Gastrocnemius medialis (tissue), 4 donors: ENCODE measurements around the gene CDKAL1. TPM values are rescaled to one million over a fixed set of nuclear protein-coding genes. Genes with fewer than 3 reads are reported as not detected.

ENCODE experiments used
- ATAC-seq, 2 donors: fragments of 150-250 bp; one replicate each; pipeline ENCODE4 v1.9.1; 2016
- DNase-seq, 2 donors: peaks; one replicate each; pipeline ENCODE4 v3.0.0-alpha.2; 2019
- H3K27ac ChIP-seq, 4 donors: fragments of 200-600 bp; sonication (generic); 1 replicate in 1 of 4; 2 replicates in 3 of 4; pipeline ENCODE4 v1.5.1; 2016 to 2018; ENCODE audit warnings: mild to moderate bottlenecking in 2 of 4, moderate library complexity in 1 of 4
- H3K27me3 ChIP-seq, 3 donors: fragments of 200-600 bp; sonication (generic) in 2 of 3; 1 replicate in 1 of 3; 2 replicates in 2 of 3; pipeline versions ENCODE4 v1.5.1 to v1.6.0; 2016 to 2019; ENCODE audit warnings: mild to moderate bottlenecking in 1 of 3, moderate library complexity in 1 of 3
- H3K36me3 ChIP-seq, 2 donors: fragments of 200-600 bp; sonication (generic) in 1 of 2; one replicate each; pipeline ENCODE4 v1.5.1; 2017 to 2018
- H3K4me1 ChIP-seq, 2 donors: fragments of 200-600 bp; sonication (generic) in 1 of 2; one replicate each; pipeline ENCODE4 v1.5.1; 2016 to 2017; ENCODE audit warnings: mild to moderate bottlenecking in 2 of 2
- H3K4me3 ChIP-seq, 4 donors: fragments of 200-600 bp; sonication (generic) in 3 of 4; 1 replicate in 1 of 4; 2 replicates in 3 of 4; pipeline ENCODE4 v1.5.1; 2016 to 2019; ENCODE audit warnings: mild to moderate bottlenecking in 2 of 4
- H3K9me3 ChIP-seq, 3 donors: fragments of 200-600 bp; sonication (generic) in 2 of 3; 1 replicate in 1 of 3; 2 replicates in 2 of 3; pipeline ENCODE4 v1.5.1; 2016 to 2019
- CTCF ChIP-seq, 5 experiments: fragments of 450-650 bp in 3 of 5; fragments of 200-600 bp in 2 of 5; sonication (generic) in 2 of 5; IDR thresholded peaks in 4 of 5; conservative IDR thresholded peaks in 1 of 5; 1 replicate in 4 of 5; 2 replicates in 1 of 5; pipeline ENCODE4 v1.5.1; 2016 to 2019; ENCODE audit warnings: antibody characterized with exemption in 5 of 5, mild to moderate bottlenecking in 3 of 5, moderate library complexity in 3 of 5
- POLR2A ChIP-seq, 2 donors: fragments of 450-650 bp; IDR thresholded peaks; one replicate each; pipeline ENCODE4 v1.6.1; 2017; ENCODE audit warnings: antibody characterized with exemption in 2 of 2, mild to moderate bottlenecking in 2 of 2, moderate library complexity in 2 of 2
- in situ Hi-C, 4 donors: fragments of 200-750 bp; cut with MboI; loops; one replicate each; pipeline versions ENCODE4 v1.15.0 to v1.8.0; 2017; ENCODE audit warnings: low sequenced_read_pairs in 4 of 4
- intact Hi-C: fragments of 100-400 bp; cut with DNase I; formaldehyde crosslinking; loops from one replicate; pipeline ENCODE4 v1.15.1; 2023; ENCODE audit warnings: low total_unique reads
- total RNA-seq, 4 donors: library from RNA; depleted of rRNA; stranded (reverse); fragments of >200 nt; gene quantifications; one replicate each; pipeline versions ENCODE4 v1.1.0 to v1.2.3, GENCODE V29; 2016

Gene CDKAL1
- total RNA-seq, 4 donors from 2014 or later, result 9.6 to 17.0 (median 11.4) TPM

- in situ Hi-C loops, result no loop called here
These were observed 41.6 kb downstream of the CDKAL1 start for GRCh38 chr6:20575704-20576451.

GRCh38 chr6:20577173-20577688 lies 43.0 kb downstream of the CDKAL1 start:
- in situ Hi-C loops, result no loop called here
- no peak overlapping the region for H3K27ac ChIP-seq

More at GRCh38 chr6:20575704-20576451, 41.6 kb downstream of the CDKAL1 start:
- intact Hi-C loops, result no loop called here
- H3K27ac ChIP-seq, result no peak overlapping the region
- TF ChIP-seq CTCF (IDR thresholded peaks at IDR 0.05 in 4 of 5, conservative IDR thresholded peaks at IDR 0.05 in 1 of 5), result no peak
- no peak for TF ChIP-seq POLR2A (IDR thresholded peaks at IDR 0.05)
- ATAC-seq, result no peak
- no peaks in the 10 kb centered on the region for H3K27me3 ChIP-seq
- DNase-seq, result no peak
- no peaks in the 10 kb centered on the region for H3K9me3 ChIP-seq
- H3K4me3 ChIP-seq, result no peak overlapping the region
- H3K4me1 ChIP-seq, result peaks cover 13 to 15% of the 10 kb centered on the region in 2 donors
- no peaks in the 10 kb centered on the region for H3K36me3 ChIP-seq

GRCh38 chr6:20581070-20581469 lies 46.8 kb downstream of the CDKAL1 start:
- intact Hi-C loops, result no loop called here
- no peak for ATAC-seq

More at GRCh38 chr6:20577173-20577688, 43.0 kb downstream of the CDKAL1 start:
- Histone ChIP-seq H3K36me3 (no peaks in the 10 kb centered on the region), H3K9me3 (no peaks in the 10 kb centered on the region), H3K4me3 (no peak overlapping the region), H3K27me3 (no peaks in the 10 kb centered on the region), H3K4me1 (peaks cover 12 to 13% of the 10 kb centered on the region in 2 donors)
- intact Hi-C loops, result no loop called here
- TF ChIP-seq POLR2A (IDR thresholded peaks at IDR 0.05) (no peak), CTCF (IDR thresholded peaks at IDR 0.05 in 4 of 5, conservative IDR thresholded peaks at IDR 0.05 in 1 of 5) (no peak)
- no peak for ATAC-seq
- no peak for DNase-seq

GRCh38 chr6:20582586-20583443 lies 48.6 kb downstream of the CDKAL1 start:
- intact Hi-C loops, result no loop called here
- H3K27ac ChIP-seq, result no peak overlapping the region
- in situ Hi-C loops, result no loop called here
- no peak for ATAC-seq
- peaks cover 0 to 5% of the 10 kb centered on the region in 2 donors for H3K4me1 ChIP-seq
- no peak overlapping the region for H3K4me3 ChIP-seq
- H3K9me3 ChIP-seq, result no peaks in the 10 kb centered on the region
- no peaks in the 10 kb centered on the region for H3K36me3 ChIP-seq
- H3K27me3 ChIP-seq, result no peaks in the 10 kb centered on the region
- TF ChIP-seq CTCF (IDR thresholded peaks at IDR 0.05 in 4 of 5, conservative IDR thresholded peaks at IDR 0.05 in 1 of 5), result no peak
- TF ChIP-seq POLR2A (IDR thresholded peaks at IDR 0.05), result no peak
- DNase-seq, result no peak

More at GRCh38 chr6:20581070-20581469, 46.8 kb downstream of the CDKAL1 start:
- H3K27ac ChIP-seq, result no peak overlapping the region
- no peaks in the 10 kb centered on the region for H3K36me3 ChIP-seq
- peaks cover 0 to 10% of the 10 kb centered on the region in 2 donors for H3K4me1 ChIP-seq
- H3K4me3 ChIP-seq, result no peak overlapping the region
- H3K9me3 ChIP-seq, result no peaks in the 10 kb centered on the region
- in situ Hi-C loops, result no loop called here
- TF ChIP-seq CTCF (IDR thresholded peaks at IDR 0.05 in 4 of 5, conservative IDR thresholded peaks at IDR 0.05 in 1 of 5), result no peak
- TF ChIP-seq POLR2A (IDR thresholded peaks at IDR 0.05), result no peak
- DNase-seq, result no peak
- no peaks in the 10 kb centered on the region for H3K27me3 ChIP-seq
